KMS-11 (cell line): Measurements from ENCODE around the gene ZNRF2.

Experiments
- H2AFZ ChIP-seq: fragments of 200-600 bp; sonication (generic); 2 replicates; pipeline ENCODE4 v1.6.1; 2016; ENCODE audit warnings: antibody characterized with exemption, mixed run types, low read depth
- H3K27ac ChIP-seq: fragments of 200-600 bp; sonication (generic); 2 replicates; pipeline ENCODE4 v1.6.1; 2016; ENCODE audit warnings: mild to moderate bottlenecking, mixed run types
- H3K27me3 ChIP-seq: fragments of 200-600 bp; sonication (generic); 2 replicates; pipeline ENCODE4 v1.6.1; 2017; ENCODE audit warnings: mild to moderate bottlenecking, low read depth, mixed run types, moderate library complexity; ENCODE audit not compliant: insufficient read depth
- H3K36me3 ChIP-seq: fragments of 200-600 bp; sonication (generic); 2 replicates; pipeline ENCODE4 v1.6.1; 2017; ENCODE audit warnings: mild to moderate bottlenecking, mixed run types; ENCODE audit not compliant: insufficient read depth
- H3K4me1 ChIP-seq: fragments of 200-600 bp; sonication (generic); 2 replicates; pipeline ENCODE4 v1.6.1; 2016; ENCODE audit warnings: mild to moderate bottlenecking, low read depth, mixed run types; ENCODE audit not compliant: poor library complexity, severe bottlenecking
- H3K4me2 ChIP-seq: fragments of 200-600 bp; sonication (generic); 2 replicates; pipeline ENCODE4 v1.7.0; 2016; ENCODE audit warnings: mild to moderate bottlenecking, mixed run types
- H3K4me3 ChIP-seq: fragments of 200-600 bp; sonication (generic); IDR thresholded peaks from 2 replicates; pipeline ENCODE4 v1.6.1; 2017; ENCODE audit warnings: low read depth, low read length, mixed read lengths; ENCODE audit not compliant: insufficient read depth
- H3K79me2 ChIP-seq: fragments of 200-600 bp; sonication (generic); 2 replicates; pipeline ENCODE4 v1.6.1; 2016; ENCODE audit warnings: low read depth, mixed run types; ENCODE audit not compliant: insufficient read depth
- H3K9ac ChIP-seq: fragments of 200-600 bp; sonication (generic); 2 replicates; pipeline ENCODE4 v1.6.1; 2016; ENCODE audit warnings: mild to moderate bottlenecking, mixed run types
- H4K20me1 ChIP-seq: fragments of 200-600 bp; sonication (generic); 2 replicates; pipeline ENCODE4 v1.6.1; 2016; ENCODE audit warnings: mild to moderate bottlenecking, mixed run types; ENCODE audit not compliant: insufficient read depth
- TF ChIP-seq, protein P1 (sequence below): fragments of 200-600 bp; sonication (generic); conservative IDR thresholded peaks from 2 replicates; pipeline ENCODE4 v1.6.1; 2017; ENCODE audit warnings: low read depth, mild to moderate bottlenecking, antibody characterized with exemption, low read length, moderate library complexity, mixed read lengths

ZNRF2 gene

DNA sequence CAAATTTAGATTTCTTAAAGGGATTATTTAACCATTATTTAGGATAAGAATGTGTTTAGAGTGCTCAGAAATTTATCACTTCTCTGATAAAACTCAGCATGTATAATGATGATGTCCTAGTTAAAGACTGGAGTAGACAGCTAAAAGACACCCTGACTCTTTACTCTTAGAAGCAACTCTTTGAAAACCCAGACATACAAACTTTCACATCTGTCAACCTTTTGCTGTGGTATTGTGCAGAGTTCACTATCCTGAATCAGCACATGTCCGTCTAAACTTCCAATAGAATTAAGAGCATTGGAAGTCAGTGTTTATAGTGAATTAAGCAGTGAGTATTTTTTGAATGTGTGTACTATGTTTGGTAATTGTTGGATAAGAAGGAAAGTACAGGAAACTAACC, 24.9 kb downstream of the ZNRF2 start:
- Histone ChIP-seq H3K4me2 (peak overlapping the region; percentile 75), H4K20me1 (no peaks in the 10 kb centered on the region), H3K79me2 (peaks cover 94% of the 10 kb centered on the region), H3K4me3 (no peak overlapping the region), H3K27ac (peak overlapping the region; percentile 71), H3K27me3 (no peaks in the 10 kb centered on the region), H3K36me3 (no peaks in the 10 kb centered on the region), H3K9ac (no peak overlapping the region), H3K4me1 (peaks cover 86% of the 10 kb centered on the region), H2AFZ (no peak overlapping the region)
- TF ChIP-seq, protein P1, sequence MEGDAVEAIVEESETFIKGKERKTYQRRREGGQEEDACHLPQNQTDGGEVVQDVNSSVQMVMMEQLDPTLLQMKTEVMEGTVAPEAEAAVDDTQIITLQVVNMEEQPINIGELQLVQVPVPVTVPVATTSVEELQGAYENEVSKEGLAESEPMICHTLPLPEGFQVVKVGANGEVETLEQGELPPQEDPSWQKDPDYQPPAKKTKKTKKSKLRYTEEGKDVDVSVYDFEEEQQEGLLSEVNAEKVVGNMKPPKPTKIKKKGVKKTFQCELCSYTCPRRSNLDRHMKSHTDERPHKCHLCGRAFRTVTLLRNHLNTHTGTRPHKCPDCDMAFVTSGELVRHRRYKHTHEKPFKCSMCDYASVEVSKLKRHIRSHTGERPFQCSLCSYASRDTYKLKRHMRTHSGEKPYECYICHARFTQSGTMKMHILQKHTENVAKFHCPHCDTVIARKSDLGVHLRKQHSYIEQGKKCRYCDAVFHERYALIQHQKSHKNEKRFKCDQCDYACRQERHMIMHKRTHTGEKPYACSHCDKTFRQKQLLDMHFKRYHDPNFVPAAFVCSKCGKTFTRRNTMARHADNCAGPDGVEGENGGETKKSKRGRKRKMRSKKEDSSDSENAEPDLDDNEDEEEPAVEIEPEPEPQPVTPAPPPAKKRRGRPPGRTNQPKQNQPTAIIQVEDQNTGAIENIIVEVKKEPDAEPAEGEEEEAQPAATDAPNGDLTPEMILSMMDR: no peak

DNA sequence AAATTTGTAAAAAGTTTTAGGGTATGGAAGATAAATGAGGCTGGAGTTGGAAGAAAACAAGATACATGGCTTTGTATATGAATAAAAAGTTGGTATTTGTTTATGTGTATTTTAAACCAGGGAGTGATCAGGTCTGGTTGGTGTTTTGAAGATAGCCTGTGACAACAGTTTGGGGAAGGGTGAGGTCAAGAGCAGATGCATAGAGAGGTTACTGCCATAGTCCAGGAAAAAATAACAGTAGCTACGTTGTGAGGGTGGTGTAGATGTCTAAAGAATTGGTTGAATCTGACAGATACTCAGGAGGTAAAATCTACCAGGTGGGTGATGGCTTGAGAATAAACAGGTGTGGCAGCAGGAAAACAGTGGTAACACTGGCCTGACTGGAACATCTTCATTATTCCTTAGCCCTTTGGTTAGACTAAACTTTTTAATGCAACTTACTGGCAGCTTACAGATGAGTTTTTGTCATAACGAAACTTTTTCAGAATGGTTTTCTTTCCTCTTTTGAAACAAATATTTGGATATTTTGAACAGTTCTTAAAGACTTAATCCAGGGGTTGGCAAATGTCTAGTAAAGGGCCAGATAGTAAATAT, 25.5 kb downstream of the ZNRF2 start:
- Histone ChIP-seq H3K4me3 (no peak overlapping the region), H4K20me1 (no peaks in the 10 kb centered on the region), H3K4me2 (peak overlapping the region; percentile 75; the same call in 1 of the 2 replicates)

DNA sequence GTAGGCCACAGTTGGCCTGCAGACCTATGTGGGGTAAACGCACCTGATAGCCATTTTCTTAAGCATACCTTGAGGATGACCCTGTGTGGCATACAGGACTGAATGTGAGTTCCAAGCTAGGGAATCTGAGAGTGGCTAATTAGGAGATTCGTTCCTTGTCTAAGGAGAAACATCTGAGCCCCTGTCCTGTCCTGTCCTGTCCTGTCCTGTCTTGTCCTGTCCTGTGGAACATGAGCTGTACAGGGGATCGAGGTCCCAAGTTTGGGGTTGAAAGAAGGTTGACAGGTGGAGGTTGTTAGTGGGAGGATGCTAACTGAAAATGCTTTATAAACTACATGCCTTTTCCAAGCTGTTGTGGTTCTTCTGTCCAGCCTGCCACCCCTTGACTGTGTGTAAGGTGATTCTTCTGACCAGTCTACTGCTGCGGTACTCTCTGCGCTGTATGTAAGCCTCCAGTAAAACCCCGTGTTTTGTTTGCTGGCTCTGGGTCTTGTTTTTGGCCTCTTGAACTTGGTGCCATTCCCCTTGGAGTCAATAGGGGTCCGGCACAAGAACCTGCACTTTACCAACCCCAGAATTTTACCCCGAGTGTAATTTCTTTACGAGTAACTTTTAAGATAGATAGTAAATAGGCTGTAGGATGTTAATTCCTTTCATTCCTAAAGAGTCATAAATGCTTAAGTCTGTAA, 26.4 kb downstream of the ZNRF2 start:
- no peak overlapping the region for H3K4me3 ChIP-seq
- no peaks in the 10 kb centered on the region for H4K20me1 ChIP-seq
- peaks cover 71% of the 10 kb centered on the region for H3K4me1 ChIP-seq

More for the DNA sequence above, 25.5 kb downstream of the ZNRF2 start:
- no peaks in the 10 kb centered on the region for H3K36me3 ChIP-seq
- H3K4me1 ChIP-seq: peaks cover 79% of the 10 kb centered on the region
- no peak overlapping the region for H2AFZ ChIP-seq
- H3K27me3 ChIP-seq: no peaks in the 10 kb centered on the region
- H3K9ac ChIP-seq: no peak overlapping the region
- peak overlapping the region; percentile 71; the same call in 1 of the 2 replicates for H3K27ac ChIP-seq
- H3K79me2 ChIP-seq: peaks cover 91% of the 10 kb centered on the region
- TF ChIP-seq, protein P1: no peak

DNA sequence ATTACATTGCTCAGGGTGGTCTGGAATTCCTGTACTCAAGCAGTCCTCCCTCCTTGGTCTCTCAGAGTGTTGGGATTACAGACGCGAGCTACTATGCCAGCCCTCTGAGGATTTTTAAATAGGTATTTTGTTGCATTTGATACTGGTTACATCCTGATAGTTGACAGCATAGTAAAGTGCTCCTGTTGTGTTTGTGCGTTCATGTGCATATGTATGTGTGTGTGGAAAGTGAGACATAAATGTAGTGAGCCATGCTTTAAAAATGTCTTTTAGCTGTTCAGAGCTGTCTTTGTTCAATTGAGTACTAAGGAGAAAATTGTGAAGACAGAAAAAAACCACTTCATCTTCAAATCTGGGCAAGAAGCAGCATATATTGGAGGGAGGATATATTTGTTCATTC, 27.8 kb downstream of the ZNRF2 start:
- Histone ChIP-seq H3K36me3 (no peaks in the 10 kb centered on the region), H3K4me1 (peaks cover 67% of the 10 kb centered on the region), H3K27me3 (no peaks in the 10 kb centered on the region), H2AFZ (no peak overlapping the region), H3K27ac (no peak overlapping the region), H3K79me2 (peaks cover 89% of the 10 kb centered on the region), H4K20me1 (no peaks in the 10 kb centered on the region), H3K9ac (no peak overlapping the region), H3K4me2 (no peak overlapping the region), H3K4me3 (no peak overlapping the region)
- TF ChIP-seq, protein P1: no peak

More for the DNA sequence above, 26.4 kb downstream of the ZNRF2 start:
- H3K9ac ChIP-seq: no peak overlapping the region
- H3K79me2 ChIP-seq: peaks cover 89% of the 10 kb centered on the region
- TF ChIP-seq, protein P1: no peak
- H3K27ac ChIP-seq: no peak overlapping the region
- no peak overlapping the region for H3K4me2 ChIP-seq
- no peaks in the 10 kb centered on the region for H3K36me3 ChIP-seq
- H3K27me3 ChIP-seq: no peaks in the 10 kb centered on the region
- no peak overlapping the region for H2AFZ ChIP-seq
